Posterior vena cava (tissue), 2 donors: ENCODE results near the gene PALM. TPM values are rescaled to one million over a fixed set of nuclear protein-coding genes. Genes with fewer than 3 reads are reported as not detected.
"Not testable (repeated sequence)": the region's sequence is repeated elsewhere in the genome, so short reads cannot be mapped to it uniquely, and the experiment has no call there.

Experiments
- DNase-seq: peaks from one replicate; pipeline ENCODE4 v3.0.0-alpha.2; 2020; ENCODE audit warnings: low spot score
- intact Hi-C, 2 donors: fragments of 100-400 bp; cut with DNase I; formaldehyde crosslinking; loops; one replicate each; pipeline versions ENCODE4 v1.14.1 to v1.14.2; 2022 to 2023
- total RNA-seq, 2 donors: library from RNA; stranded (reverse); fragmentation: NEBNext Ultra II Directional; extraction: Animal tissue kit (Norgen Biotek cat#: 25700); gene quantifications; one replicate each; pipeline ENCODE4 v1.2.1, GENCODE V29; 2021
- donor health status: DM: yes; HTN: yes; CAD: no.
- donor health status: DM: yes; HTN: yes; CAD: no.

The PALM gene
- total RNA-seq, 2 donors from 2014 or later, result 89.6 to 128 TPM

- intact Hi-C loops, result loop anchor here in 1 of 2 donors (10.0 kb wide), 1 partner anchor 141 kb away; the partner anchor contains the start of gene HCN2
- DNase-seq, result no peak
Measured at GRCh38 chr19:725461-726089, 16.8 kb downstream of the PALM start.

GRCh38 chr19:726993-727956, 18.5 kb downstream of the PALM start:
- no peak for DNase-seq
- intact Hi-C loops, result loop anchor here in 1 of 2 donors (10.0 kb wide), 1 partner anchor 142 kb away; the partner anchor contains the start of gene HCN2

GRCh38 chr19:728011-728410, 19.3 kb downstream of the PALM start:
- intact Hi-C loops, result loop anchor here in 1 of 2 donors (10.0 kb wide), 1 partner anchor 143 kb away; the partner anchor contains the start of gene HCN2
- DNase-seq, result peak; percentile 90

- intact Hi-C loops, result loop anchor here in 1 of 2 donors (10.0 kb wide), 1 partner anchor 145 kb away; the partner anchor contains the start of gene HCN2
- not testable (repeated sequence) for DNase-seq
Measured at GRCh38 chr19:729564-729963, 20.8 kb downstream of the PALM start.

- intact Hi-C loops, result loop anchor here in 1 of 2 donors (2.0 to 10.0 kb wide), 2 partner anchors 63 to 145 kb away; partner anchors contain the start of gene HCN2
- no peak for DNase-seq
Measured at GRCh38 chr19:729965-730668, 21.4 kb downstream of the PALM start.

GRCh38 chr19:731000-731399, 22.3 kb downstream of the PALM start:
- intact Hi-C loops, result loop anchor here in 1 of 2 donors (2.0 kb wide), 1 partner anchor 64 kb away; no protein-coding TSS in a partner anchor
- no peak for DNase-seq

- no peak for DNase-seq
- intact Hi-C loops, result no loop called here
Measured at GRCh38 chr19:732148-733069, 23.7 kb downstream of the PALM start.

GRCh38 chr19:734716-735115, 26.0 kb downstream of the PALM start:
- intact Hi-C loops, result loop anchor here in 1 of 2 donors (2.0 kb wide), 1 partner anchor 70 kb away; no protein-coding TSS in a partner anchor
- DNase-seq, result no peak

GRCh38 chr19:736125-736524, 27.4 kb downstream of the PALM start:
- DNase-seq, result no peak
- intact Hi-C loops, result no loop called here

- intact Hi-C loops, result no loop called here
- DNase-seq, result no peak
Measured at GRCh38 chr19:737591-738093, 28.9 kb downstream of the PALM start.

GRCh38 chr19:738509-739128, 29.9 kb downstream of the PALM start:
- DNase-seq, result no peak
- intact Hi-C loops, result no loop called here

GRCh38 chr19:739998-740715, 31.4 kb downstream of the PALM start:
- intact Hi-C loops, result loop anchor here in 1 of 2 donors (5.0 kb wide), 1 partner anchor 1477 kb away; no protein-coding TSS in a partner anchor
- no peak for DNase-seq

GRCh38 chr19:740816-741505, 32.2 kb downstream of the PALM start:
- not testable (repeated sequence) for DNase-seq
- intact Hi-C loops, result loop anchor here in 1 of 2 donors (5.0 kb wide), 1 partner anchor 1476 kb away; no protein-coding TSS in a partner anchor

- no peak for DNase-seq
- intact Hi-C loops, result loop anchor here in 1 of 2 donors (5.0 kb wide), 1 partner anchor 1476 kb away; no protein-coding TSS in a partner anchor
Measured at GRCh38 chr19:741506-742131, 32.9 kb downstream of the PALM start.

- no peak for DNase-seq
- intact Hi-C loops, result loop anchor here in 1 of 2 donors (5.0 kb wide), 1 partner anchor 1475 kb away; no protein-coding TSS in a partner anchor
Measured at GRCh38 chr19:742540-743075, 33.9 kb downstream of the PALM start.
